HS-27A (cell line): ENCODE results near the gene NDUFAF2.
"Not testable (repeated sequence)": the region's sequence is repeated elsewhere in the genome, so short reads cannot be mapped to it uniquely, and the experiment has no call there.

Experiments
- DNase-seq: peaks from one replicate; pipeline ENCODE4 v3.0.0-alpha.2; 2012; ENCODE audit warnings: low read depth, missing footprints

NDUFAF2 gene

DNA sequence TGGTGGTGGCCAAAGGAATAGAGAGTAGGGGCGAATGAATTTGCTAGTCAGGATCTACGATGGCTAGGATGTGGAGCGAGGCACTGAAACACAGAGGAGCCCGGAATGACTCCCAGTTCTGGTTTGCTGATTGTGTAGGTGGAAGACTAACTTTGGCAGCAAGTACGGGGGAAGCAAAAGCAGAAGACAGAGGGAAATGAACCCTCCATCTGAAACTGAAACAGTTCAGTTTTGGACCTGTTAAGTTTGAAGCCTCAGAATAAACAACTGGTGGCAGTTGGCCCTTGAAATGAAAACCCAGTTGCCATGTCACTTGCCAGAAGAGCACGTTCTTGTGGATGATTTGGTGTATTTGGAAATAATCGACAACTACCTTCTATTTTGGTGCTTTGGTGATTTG lies 232.7 kb downstream of the NDUFAF2 start:
- no peak for DNase-seq

DNA sequence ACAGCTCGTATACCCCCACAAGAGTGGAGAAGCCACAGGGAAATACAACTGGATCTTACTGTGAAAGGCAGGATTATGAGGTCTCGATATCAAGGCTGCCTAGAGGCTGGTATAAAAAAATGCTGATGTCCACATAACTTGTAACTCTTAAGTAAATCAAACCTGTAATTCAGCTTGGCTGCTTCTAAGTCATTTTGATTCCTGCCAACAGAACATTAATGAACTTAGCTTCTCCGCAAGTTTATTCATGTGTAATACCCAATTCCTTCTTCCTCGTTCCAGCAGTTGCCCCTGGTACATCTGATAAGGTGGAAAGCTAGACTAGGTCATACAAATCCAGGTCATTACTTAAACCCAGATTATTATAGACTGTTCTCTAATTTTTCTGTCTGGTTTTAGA lies 233.7 kb downstream of the NDUFAF2 start:
- no peak for DNase-seq

DNA sequence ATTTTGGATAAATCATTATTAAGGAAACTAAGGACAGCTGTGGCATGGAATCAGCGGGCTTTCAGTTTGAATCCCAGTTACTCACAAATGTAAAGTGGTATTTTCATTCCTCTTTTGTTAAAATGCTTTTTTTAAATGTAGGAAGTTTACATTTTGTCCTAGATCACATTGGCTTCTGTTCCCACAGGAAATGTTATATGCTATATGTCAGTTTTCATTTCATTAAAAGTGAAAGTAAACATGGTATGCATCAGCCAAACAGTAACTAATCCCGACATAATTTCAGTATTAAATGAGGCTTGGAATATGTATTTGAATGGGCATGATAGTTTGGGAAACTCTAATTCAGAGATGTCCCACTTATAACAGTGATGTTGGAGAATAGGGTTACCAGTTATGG lies 235.9 kb downstream of the NDUFAF2 start:
- no peak for DNase-seq

DNA sequence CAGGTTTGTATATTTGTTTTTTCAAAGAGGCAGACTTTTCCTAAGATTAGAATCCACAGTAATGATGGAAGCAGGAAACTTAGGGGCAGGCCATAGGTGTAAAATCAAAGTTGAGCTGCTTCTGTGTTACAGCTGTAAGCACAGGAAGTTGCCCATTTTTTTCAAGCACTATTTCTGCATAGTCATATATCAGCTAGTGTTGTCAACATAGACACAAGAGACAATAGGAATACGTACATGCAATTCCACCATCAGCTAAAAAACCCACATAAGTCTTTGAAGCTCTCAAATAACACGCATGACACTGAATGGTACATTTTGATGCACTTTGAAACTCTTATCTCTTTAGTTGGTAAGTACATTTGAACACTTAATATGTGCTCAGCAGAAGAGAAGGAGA lies 237.4 kb downstream of the NDUFAF2 start:
- no peak for DNase-seq

- no peak for DNase-seq
These were observed 238.5 kb downstream of the NDUFAF2 start for GRCh38 chr5:61183538-61183937.

DNA sequence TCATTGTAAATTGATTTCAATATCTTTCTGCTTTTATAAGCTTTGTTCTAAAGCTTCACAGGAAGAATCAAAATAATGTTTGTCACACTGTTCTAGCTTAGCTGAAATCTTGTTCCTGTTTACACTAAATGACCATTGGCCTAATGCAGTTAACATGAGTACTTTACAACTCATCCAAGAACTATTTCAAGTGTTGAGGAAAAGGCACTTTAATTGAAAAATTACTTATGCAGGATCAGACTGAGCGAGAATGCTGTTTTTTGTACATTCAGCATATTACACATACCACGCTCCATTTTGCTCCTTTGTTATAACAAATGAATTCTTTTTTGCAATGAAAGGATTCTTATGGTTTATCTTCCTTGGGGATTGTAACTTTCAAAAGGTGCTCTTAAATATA lies 239.7 kb downstream of the NDUFAF2 start:
- no peak for DNase-seq

- no peak for DNase-seq
These were observed 241.6 kb downstream of the NDUFAF2 start for GRCh38 chr5:61186634-61187033.

DNA sequence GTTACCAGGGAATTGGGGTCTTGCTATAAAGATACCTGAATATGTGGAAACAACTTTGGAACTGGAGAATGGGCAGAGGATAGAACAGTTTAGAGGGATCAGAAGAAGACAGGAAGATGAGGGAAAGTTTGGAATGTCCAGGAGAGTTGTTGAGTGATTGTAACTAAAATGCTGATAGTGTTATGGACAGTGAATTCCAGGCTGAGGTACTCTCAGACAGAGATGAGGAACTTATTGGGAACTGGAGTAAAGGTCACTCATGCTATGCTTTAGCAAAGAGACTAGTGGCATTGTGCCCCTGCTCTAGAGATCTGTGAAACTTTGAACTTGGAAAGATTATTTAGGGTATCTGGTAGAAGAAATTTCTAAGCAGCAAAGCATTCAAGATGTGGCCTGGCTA lies 242.3 kb downstream of the NDUFAF2 start:
- not testable (repeated sequence) for DNase-seq

- not testable (repeated sequence) for DNase-seq
These were observed 242.8 kb downstream of the NDUFAF2 start for GRCh38 chr5:61187826-61188225.

DNA sequence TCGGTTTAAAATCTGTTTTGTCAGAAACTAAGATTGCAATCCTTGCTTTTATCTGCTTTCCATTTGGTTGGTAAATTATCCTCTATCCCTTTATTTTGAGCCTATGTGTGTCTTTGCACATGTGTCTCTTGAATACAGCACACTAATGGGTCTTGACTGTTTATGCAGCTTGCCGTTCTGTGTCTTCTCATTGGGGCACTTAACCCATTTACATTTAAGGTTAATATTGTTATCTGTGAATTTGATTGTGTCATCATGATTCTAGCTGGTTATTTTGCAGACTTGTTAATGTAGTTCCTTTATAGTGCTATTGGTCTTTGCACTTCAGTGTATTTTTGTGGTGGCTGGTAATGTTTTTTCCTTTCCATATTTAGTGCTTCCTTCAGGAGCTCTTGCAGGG lies 253.6 kb downstream of the NDUFAF2 start:
- no peak for DNase-seq

DNA sequence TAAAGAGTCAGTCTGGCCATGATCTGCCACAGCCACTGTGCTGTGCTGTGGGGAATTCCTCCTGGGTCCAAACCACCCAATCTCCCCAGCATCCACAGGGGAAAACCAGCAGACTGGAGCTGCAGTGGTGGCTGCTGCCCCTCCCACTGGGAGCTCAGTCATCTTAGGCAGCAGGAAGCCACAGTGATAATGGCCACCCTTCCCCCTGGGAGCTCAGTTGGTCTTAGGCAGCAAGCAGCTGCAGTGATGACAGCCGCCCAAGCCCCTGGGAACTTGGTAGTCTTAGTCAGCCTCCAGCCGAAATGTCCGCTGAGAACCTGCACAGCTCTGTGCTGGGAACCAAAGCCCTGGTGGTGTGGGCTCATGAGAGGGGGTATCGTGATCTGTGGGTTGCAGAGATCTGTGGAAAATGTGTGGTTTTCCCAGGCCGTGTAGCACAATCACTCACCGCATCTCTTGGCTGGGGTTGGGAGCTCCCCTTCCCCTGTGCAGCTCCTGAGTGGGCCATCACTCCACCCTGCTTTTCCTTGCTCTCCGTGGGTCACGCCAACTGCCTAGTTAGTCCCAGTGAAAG lies 255.7 kb downstream of the NDUFAF2 start:
- no peak for DNase-seq

DNA sequence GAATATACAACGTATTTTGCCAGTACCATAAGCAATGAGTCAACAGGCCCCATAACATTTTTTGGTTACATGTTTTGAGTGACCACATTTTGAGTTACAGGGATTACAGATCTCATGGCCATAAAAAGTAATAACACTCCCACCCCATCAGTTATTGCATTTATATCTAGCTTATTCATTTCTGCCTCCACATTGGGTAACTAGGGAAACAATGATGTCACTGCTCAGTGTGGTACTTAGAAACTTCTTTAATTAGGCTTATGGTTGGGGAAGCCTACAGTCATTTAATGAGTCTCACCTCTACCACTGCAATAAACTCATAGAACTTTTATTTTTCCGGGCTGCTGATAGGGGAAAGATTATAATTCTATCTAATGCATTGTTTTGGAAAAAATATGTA lies 257.2 kb downstream of the NDUFAF2 start:
- no peak for DNase-seq
